Bronchial epithelial cell (primary cell): ENCODE measurements around the gene TENM3. TPM values are rescaled to one million over a fixed set of nuclear protein-coding genes. Genes with fewer than 3 reads are reported as not detected.

Experiments
- DNase-seq: peaks from one replicate; pipeline ENCODE4 v3.0.0-alpha.2; 2010; ENCODE audit warnings: low read depth
- FAIRE-seq: peaks from 2 replicates; lab custom pipeline; 2011; peaks lifted over from hg19 to GRCh38; lab: Jason Lieb, UNC
- H3K27me3 ChIP-seq: 2 replicates; pipeline ENCODE4 v1.5.1; 2011; ENCODE audit warnings: low read length; ENCODE audit not compliant: control insufficient read depth, insufficient read depth
- H3K36me3 ChIP-seq: 2 replicates; pipeline ENCODE4 v1.5.1; 2011; ENCODE audit warnings: low read length; ENCODE audit not compliant: control insufficient read depth, insufficient read depth
- H3K4me3 ChIP-seq: 2 replicates; pipeline ENCODE4 v1.5.1; 2011; ENCODE audit warnings: mild to moderate bottlenecking, low read depth, low read length, control low read depth
- CTCF ChIP-seq: IDR thresholded peaks from 2 replicates; pipeline ENCODE4 v1.5.1; 2011; ENCODE audit warnings: mild to moderate bottlenecking, moderate library complexity, low read length, control low read depth, inconsistent platforms; ENCODE audit not compliant: insufficient read depth, severe bottlenecking
- total RNA-seq: library from RNA; depleted of rRNA; stranded (reverse); fragments of >200 nt; gene quantifications from 2 replicates; pipeline ENCODE4 v1.2.1, GENCODE V29; 2014

TENM3 gene
- total RNA-seq, 1 donor from 2014 or later = 1.3 TPM

GRCh38 chr4:182802621-182803020, 559.4 kb downstream of the TENM3 start:
- Histone ChIP-seq H3K27me3 (no peaks in the 10 kb centered on the region), H3K4me3 (no peak overlapping the region), H3K36me3 (no peaks in the 10 kb centered on the region)
- DNase-seq (no peak), FAIRE-seq (no peak)
- no peak for TF ChIP-seq CTCF

GRCh38 chr4:182803235-182803634, 560.0 kb downstream of the TENM3 start:
- FAIRE-seq = no peak
- TF ChIP-seq CTCF = no peak
- DNase-seq = no peak

GRCh38 chr4:182804131-182804530, 560.9 kb downstream of the TENM3 start:
- DNase-seq (no peak), FAIRE-seq (no peak)
- Histone ChIP-seq H3K36me3 (no peaks in the 10 kb centered on the region), H3K4me3 (no peak overlapping the region), H3K27me3 (no peaks in the 10 kb centered on the region)
- TF ChIP-seq CTCF = no peak

More at GRCh38 chr4:182803235-182803634, 560.0 kb downstream of the TENM3 start:
- Histone ChIP-seq H3K4me3 (no peak overlapping the region), H3K36me3 (no peaks in the 10 kb centered on the region), H3K27me3 (no peaks in the 10 kb centered on the region)

GRCh38 chr4:182805321-182805720, 562.1 kb downstream of the TENM3 start:
- Histone ChIP-seq H3K27me3 (no peaks in the 10 kb centered on the region), H3K4me3 (no peak overlapping the region), H3K36me3 (no peaks in the 10 kb centered on the region)
- FAIRE-seq (no peak), DNase-seq (no peak)
- TF ChIP-seq CTCF = no peak

GRCh38 chr4:182805750-182806149, 562.5 kb downstream of the TENM3 start:
- no peak overlapping the region for H3K4me3 ChIP-seq
- no peak for FAIRE-seq

More at GRCh38 chr4:182805750-182806149, 562.5 kb downstream of the TENM3 start:
- Histone ChIP-seq H3K27me3 (no peaks in the 10 kb centered on the region), H3K36me3 (no peaks in the 10 kb centered on the region)
- DNase-seq = no peak
- no peak for TF ChIP-seq CTCF
